Lower leg skin (tissue), 3 donors: ENCODE data around the gene DGLUCY.

Experiments used
- CTCF ChIP-seq, 3 donors: fragments of 450-650 bp; IDR thresholded peaks; one replicate each; pipeline ENCODE4 v1.5.1; 2016; ENCODE audit warnings: antibody characterized with exemption in 3 of 3, mild to moderate bottlenecking in 3 of 3, moderate library complexity in 2 of 3
- POLR2A ChIP-seq, 2 donors: fragments of 450-650 bp; IDR thresholded peaks; one replicate each; pipeline ENCODE4 v1.6.1; 2016 to 2017; ENCODE audit warnings: antibody characterized with exemption in 2 of 2, mild to moderate bottlenecking in 1 of 2, moderate library complexity in 1 of 2

DNA sequence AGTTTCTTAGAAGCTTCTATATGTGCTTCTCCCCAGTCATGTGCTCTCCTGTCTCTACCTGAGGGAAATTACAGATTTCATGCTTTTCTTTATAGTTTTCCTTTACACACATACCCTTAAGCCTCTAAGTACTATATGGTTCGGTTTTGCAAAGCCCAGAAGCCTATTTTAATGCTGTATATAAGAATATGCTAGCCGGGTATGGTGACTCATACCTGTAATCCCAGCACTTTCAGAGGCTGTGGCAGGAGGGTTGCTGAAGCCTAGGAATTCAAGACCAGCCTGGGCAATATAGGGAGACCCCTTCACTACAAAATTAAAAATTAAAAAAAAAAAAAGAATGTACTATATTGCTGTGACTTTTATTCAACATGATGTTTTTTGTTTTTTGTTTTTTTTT lies 15.4 kb downstream of the DGLUCY start:
- TF ChIP-seq CTCF (IDR thresholded peaks at IDR 0.05) = no peak
- TF ChIP-seq POLR2A (IDR thresholded peaks at IDR 0.05) = no peak
